Omental fat pad (tissue), 4 donors: Measurements from ENCODE around the gene SYNJ1. TPM values are rescaled to one million over a fixed set of nuclear protein-coding genes. Genes with fewer than 3 reads are reported as not detected.
"Not testable (repeated sequence)": the region's sequence is repeated elsewhere in the genome, so short reads cannot be mapped to it uniquely, and the experiment has no call there.

Experiments used
- ATAC-seq: fragments of 150-250 bp; one replicate; pipeline ENCODE4 v1.9.1; 2016; ENCODE audit warnings: mild to moderate bottlenecking, moderate library complexity; ENCODE audit not compliant: low FRiP score
- DNase-seq: peaks from one replicate; pipeline ENCODE4 v3.0.0-alpha.2; 2019; ENCODE audit warnings: low spot score
- total RNA-seq, 4 donors: library from RNA; depleted of rRNA; stranded (reverse); fragments of >200 nt; gene quantifications; one replicate each; pipeline ENCODE4 v1.1.0, GENCODE V29; 2016
- TF ChIP-seq, protein P1 (sequence below), 3 donors: fragments of 450-650 bp; IDR thresholded peaks; one replicate each; pipeline ENCODE4 v1.5.1; 2016 to 2017; ENCODE audit warnings: antibody characterized with exemption in 3 of 3, mild to moderate bottlenecking in 3 of 3, moderate library complexity in 2 of 3

SYNJ1 gene
- total RNA-seq, 4 donors from 2014 or later, result 7.5 to 22.1 (median 9.9) TPM

DNA sequence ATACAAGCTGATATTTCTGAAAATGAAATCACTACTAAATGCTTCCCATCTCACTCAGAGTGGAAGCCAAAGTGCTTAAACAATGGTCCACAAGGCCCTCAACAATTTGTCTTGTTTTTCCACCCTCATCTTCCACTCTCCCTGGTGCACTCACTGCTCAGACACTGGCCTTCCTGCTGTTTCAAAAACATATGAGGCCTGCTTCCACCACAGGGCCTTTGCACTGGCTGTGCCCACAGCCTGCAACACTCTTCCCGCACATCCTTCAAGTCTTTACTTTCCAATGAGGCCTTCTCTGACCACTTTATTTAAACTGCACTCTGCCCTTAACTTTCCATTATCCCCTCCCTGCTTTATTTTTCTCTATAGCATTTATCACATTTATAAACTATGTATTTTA, 53.8 kb downstream of the SYNJ1 start:
- no peak for ATAC-seq
- TF ChIP-seq, protein P1, sequence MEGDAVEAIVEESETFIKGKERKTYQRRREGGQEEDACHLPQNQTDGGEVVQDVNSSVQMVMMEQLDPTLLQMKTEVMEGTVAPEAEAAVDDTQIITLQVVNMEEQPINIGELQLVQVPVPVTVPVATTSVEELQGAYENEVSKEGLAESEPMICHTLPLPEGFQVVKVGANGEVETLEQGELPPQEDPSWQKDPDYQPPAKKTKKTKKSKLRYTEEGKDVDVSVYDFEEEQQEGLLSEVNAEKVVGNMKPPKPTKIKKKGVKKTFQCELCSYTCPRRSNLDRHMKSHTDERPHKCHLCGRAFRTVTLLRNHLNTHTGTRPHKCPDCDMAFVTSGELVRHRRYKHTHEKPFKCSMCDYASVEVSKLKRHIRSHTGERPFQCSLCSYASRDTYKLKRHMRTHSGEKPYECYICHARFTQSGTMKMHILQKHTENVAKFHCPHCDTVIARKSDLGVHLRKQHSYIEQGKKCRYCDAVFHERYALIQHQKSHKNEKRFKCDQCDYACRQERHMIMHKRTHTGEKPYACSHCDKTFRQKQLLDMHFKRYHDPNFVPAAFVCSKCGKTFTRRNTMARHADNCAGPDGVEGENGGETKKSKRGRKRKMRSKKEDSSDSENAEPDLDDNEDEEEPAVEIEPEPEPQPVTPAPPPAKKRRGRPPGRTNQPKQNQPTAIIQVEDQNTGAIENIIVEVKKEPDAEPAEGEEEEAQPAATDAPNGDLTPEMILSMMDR (IDR thresholded peaks at IDR 0.05), result no peak
- DNase-seq, result no peak

DNA sequence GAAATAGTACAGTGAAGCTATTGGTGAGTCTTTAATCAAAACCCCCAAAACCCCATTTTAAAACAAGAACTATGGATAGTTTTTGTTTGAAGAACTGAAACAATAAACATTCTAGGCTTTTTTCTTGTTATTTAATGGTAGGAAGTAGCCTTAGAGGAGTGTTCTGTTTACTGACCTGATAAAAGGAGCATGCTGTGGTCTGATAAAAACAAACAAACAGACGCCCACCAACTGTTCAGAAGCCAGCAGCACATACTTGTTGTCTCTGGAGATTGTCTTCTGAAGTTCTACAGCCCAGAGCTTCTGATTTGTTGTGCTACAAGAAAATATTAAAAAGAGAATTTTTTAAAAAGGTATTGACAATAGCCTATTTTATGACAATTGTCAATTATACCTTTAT, 61.6 kb downstream of the SYNJ1 start:
- ATAC-seq (no peak), DNase-seq (no peak)
- TF ChIP-seq, protein P1 (IDR thresholded peaks at IDR 0.05), result no peak

DNA sequence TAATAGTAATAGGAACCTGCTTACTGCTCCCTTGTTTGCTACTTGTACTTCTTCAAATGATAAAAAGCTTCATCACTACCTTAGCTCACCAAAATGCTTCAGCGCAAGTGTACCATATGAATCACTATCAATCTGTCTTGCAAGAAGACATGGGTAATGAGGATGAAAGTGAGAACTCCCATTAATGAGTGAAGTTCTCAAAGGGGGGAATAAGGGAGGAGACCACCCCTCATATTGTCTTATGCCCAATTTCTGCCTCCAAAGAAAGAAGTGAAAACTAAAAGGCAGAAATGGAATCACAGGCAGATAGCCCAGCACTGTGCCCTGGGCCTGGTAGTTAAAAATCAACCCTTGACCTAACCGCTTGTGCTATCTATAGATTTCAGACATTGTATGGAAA, 63.7 kb downstream of the SYNJ1 start:
- ATAC-seq, DNase-seq: not testable (repeated sequence)

DNA sequence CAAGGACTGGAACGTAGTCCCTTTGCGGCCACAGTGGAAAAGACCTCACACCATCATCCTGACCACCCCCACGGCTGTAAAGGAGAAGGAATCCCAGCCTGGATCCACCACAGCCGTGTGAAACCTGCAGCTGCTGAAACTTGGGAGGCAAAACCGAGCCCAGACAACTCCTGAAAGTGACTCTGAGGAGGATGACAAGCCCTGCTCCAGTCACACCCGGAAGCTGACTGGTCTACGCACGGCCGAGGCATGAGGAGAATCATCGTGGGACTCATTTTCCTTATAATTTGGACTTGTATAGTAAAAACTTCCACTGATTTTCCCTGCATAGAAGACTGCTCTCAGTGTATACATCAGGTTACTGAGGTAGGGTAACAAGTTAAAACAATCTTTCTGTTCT, 65.8 kb downstream of the SYNJ1 start:
- not testable (repeated sequence) for DNase-seq, ATAC-seq

DNA sequence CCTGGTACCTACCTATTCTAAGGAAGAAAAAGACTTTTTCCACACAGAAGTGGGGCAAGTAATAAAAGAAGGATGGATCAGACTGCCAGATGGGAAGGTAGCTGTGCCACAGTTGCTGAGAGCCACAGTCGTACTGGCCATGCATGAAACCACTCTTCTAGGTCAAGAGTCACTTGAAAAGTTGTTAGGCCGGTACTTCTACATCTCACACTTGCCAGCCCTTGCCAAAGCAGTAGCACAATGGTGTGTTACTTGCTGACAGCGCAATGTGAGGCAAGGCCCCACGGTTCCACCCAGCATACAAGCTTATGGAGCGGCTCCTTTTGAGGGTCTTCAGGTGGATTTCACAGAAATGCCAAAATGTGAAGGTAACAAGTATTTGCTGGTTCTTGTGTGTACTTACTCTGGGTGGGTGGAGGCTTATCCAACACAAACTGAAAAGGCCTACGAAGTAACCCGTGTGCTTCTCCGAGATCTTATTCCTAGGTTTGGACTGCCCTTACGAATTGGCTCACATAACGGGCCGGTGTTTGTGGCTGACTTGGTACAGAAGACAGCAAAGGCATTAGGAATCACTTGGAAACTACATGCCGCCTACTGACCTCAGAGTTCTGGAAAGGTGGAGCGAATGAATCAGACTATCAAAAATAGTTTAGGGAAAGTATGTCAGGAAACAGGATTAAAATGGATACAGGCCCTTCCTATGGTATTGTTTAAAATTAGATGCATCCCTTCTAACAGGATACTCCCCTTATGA, 66.6 kb downstream of the SYNJ1 start:
- not testable (repeated sequence) for ATAC-seq, DNase-seq

DNA sequence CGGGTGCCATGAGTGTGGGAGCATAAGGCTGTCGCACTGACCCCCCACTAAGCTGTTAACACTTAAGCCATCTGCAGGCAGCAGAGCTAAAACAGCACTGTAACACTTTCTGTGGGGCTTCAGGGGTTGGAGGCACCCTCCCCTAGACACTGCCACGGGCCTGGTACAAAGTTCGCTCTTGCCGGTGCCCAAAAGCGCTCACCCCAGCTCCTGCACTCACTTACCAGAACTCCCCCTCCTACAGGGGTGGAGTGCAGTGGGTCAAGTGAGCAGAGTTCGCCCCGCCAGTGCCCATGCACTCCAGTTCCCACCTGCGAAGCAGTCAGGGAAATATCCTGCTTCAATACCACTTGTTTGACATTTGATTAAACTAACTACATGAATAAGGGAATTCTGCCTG, 69.3 kb downstream of the SYNJ1 start:
- DNase-seq (no peak), ATAC-seq (no peak)
- TF ChIP-seq, protein P1 (IDR thresholded peaks at IDR 0.05), result no peak

DNA sequence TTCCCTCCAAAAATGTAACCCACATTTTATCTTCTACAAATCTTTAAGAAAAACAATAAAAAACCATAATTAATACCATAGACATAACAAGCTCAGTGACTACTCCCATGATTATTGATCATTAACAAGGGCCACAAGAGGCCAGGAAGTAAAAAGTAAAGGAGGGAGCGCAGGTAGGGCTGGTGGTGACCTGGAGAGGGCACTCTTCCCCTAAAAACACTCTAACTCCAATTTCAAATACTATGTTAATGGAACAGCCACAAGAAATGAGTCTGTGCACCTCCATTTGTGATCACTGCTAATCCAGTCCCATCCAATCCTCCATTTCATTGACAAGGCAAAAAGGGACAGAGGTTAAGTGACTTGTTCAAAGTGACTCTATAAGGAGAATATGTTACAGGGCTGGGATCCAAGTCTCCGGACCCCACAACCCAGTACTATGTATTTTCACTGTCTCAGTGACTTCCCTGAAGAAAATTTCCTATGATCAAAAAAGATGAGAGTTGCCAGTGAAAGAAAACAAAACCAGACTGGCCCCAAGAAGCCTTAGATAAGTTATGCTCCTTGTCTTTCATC, 74.4 kb downstream of the SYNJ1 start:
- DNase-seq (no peak), ATAC-seq (no peak)
- TF ChIP-seq, protein P1 (IDR thresholded peaks at IDR 0.05), result no peak

DNA sequence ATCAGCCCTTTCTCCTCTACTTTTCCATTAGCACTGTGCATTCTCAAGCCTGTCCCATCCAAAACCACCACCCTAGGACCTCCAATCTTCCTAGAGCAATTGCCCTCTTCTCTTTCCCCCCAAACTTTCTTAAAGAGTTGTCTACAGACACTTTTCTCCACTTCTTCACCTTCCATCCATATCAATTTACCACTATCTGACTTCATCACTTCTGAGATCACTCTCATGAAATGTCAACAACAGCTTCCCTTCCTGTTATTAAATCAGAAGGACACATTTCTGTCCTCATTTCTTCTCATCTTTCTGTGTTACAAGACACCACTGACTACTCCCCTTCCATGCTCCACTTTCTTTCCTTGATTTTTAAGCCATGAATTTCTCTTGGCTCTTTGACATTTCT, 79.6 kb downstream of the SYNJ1 start:
- TF ChIP-seq, protein P1 (IDR thresholded peaks at IDR 0.05), result no peak
- DNase-seq (no peak), ATAC-seq (no peak)
